Stimulated activated CD8-positive, alpha-beta memory T cell treated with anti-CD3 and anti-CD28 coated beads, Interleukin-7, amount 100 ng/mL, for 1 hour (primary cell): Measurements from ENCODE around the gene FGF12.
"Not testable (repeated sequence)": the region's sequence is repeated elsewhere in the genome, so short reads cannot be mapped to it uniquely, and the experiment has no call there.

Experiments
- DNase-seq, 2 donors: peaks; one replicate each; pipeline ENCODE4 v3.0.0-alpha.2; 2020; ENCODE audit warnings: low read depth in 2 of 2

FGF12 gene

GRCh38 chr3:192727032-192727847, at the start of gene FGF12:
FGF12 (minus strand) TSS chr3:192727541.
- no peak for DNase-seq

- not testable (repeated sequence) for DNase-seq
Observed at GRCh38 chr3:192774341-192774740, 47.0 kb upstream of the FGF12 start.

GRCh38 chr3:192772240-192772894, 45.0 kb upstream of the FGF12 start:
- no peak for DNase-seq

GRCh38 chr3:192758654-192759053, 31.3 kb upstream of the FGF12 start:
- DNase-seq = no peak

- no peak for DNase-seq
Observed at GRCh38 chr3:192751148-192751547, 23.8 kb upstream of the FGF12 start.

GRCh38 chr3:192750201-192750600, 22.9 kb upstream of the FGF12 start:
- DNase-seq = no peak

DNA sequence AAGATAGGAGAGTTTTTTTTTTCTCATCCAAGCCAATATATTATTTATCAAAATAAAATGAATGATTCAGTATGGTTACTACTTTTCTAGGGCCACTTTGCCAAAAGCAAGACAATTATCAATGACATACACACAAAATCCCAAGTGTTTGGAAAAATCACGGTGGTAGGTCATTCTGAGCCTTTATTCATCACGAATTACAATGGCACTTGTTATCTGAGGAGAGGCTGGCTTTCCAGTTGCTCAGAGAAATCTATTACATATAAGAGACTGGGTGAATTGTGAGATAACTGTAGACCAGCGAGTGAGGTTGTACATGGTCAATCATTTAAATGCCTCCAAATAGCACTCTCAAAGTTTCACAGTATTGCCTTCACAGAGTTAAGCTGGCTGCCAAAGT, 20.4 kb upstream of the FGF12 start:
- no peak for DNase-seq

- no peak for DNase-seq
Observed at GRCh38 chr3:192747145-192747544, 19.8 kb upstream of the FGF12 start.

- DNase-seq = no peak
Observed at GRCh38 chr3:192745150-192745549, 17.8 kb upstream of the FGF12 start.

DNA sequence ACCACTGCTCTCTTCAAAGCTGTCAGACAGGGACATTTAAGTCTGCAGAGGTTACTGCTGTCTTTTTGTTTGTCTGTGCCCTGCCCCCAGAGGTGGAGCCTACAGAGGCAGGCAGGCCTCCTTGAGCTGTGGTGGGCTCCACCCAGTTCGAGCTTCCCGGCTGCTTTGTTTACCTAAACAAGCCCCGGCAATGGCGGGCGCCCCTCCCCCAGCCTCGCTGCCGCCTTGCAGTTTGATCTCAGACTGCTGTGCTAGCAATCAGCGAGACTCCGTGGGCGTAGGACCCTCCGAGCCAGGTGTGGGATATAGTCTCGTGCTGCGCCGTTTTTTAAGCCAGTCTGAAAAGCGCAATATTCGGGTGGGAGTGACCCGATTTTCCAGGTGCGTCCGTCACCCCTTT, 17.3 kb upstream of the FGF12 start:
- not testable (repeated sequence) for DNase-seq

- DNase-seq = no peak
Observed at GRCh38 chr3:192737506-192737905, 10.2 kb upstream of the FGF12 start.

DNA sequence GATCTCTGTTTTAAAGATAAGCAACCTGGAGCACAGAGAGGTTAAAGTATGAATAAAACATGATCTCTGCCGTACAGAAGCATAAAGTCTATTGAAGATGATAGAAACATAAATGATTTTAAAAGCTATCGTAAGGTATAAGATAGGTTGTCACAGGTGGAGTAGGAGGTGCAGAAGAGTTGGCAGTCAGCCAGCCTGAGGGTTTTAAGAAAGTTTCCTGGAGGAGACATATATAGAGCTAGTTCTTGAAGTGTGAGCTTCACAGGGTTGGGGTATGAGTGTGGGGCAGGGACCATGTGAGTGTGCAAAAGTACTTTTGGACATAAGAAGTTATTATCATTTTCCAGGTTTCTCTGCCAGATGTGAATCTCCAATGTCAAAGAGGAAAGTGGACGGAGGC, 3.9 kb upstream of the FGF12 start:
- DNase-seq = no peak

DNA sequence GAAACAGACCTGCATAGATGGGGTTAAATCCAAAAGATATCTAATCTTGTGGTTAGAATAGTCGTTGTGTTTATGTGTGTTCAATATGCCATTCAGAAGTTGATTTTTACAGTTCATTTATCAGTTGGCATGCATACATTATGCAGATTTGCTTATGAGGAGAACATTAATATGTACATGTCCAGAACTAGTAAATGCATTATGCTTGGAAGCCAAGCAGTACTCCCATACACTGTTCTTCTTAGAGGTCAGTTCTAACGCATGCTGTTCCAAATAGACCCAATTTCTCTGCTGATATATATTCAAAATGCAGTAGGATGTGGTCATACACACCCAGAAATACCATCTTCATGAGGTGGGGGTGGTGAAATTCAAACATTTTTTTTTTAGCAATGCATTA, 956 bp downstream of the FGF12 start:
- no peak for DNase-seq

DNA sequence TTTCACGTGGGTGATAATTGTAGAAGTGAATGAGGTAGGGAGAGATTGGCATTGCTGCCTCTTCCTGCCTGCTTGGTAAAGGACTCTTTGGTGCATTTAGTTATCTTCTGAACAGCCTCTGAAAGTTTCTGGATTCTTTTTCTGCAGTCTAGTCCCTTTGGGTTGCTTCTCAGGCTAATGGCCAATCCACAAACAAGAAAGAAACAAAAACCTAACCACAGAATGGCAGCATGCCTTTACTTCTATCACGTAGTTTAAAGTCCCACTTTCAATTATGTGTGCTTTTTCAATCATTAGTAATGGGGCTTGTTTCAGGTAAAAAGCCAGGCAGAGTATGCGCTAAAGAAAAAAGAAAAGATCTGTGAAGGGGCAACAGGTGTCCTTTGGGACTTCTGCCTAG, 7.4 kb downstream of the FGF12 start:
- DNase-seq = no peak

- no peak for DNase-seq
Observed at GRCh38 chr3:192718156-192718555, 9.2 kb downstream of the FGF12 start.

GRCh38 chr3:192715126-192715525, 12.2 kb downstream of the FGF12 start:
- DNase-seq = no peak

GRCh38 chr3:192711126-192711525, 16.2 kb downstream of the FGF12 start:
- not testable (repeated sequence) for DNase-seq

GRCh38 chr3:192710366-192710765, 17.0 kb downstream of the FGF12 start:
- no peak for DNase-seq

- no peak for DNase-seq
Observed at GRCh38 chr3:192706272-192706671, 21.1 kb downstream of the FGF12 start.

- DNase-seq = no peak
Observed at GRCh38 chr3:192700885-192701284, 26.5 kb downstream of the FGF12 start.

DNA sequence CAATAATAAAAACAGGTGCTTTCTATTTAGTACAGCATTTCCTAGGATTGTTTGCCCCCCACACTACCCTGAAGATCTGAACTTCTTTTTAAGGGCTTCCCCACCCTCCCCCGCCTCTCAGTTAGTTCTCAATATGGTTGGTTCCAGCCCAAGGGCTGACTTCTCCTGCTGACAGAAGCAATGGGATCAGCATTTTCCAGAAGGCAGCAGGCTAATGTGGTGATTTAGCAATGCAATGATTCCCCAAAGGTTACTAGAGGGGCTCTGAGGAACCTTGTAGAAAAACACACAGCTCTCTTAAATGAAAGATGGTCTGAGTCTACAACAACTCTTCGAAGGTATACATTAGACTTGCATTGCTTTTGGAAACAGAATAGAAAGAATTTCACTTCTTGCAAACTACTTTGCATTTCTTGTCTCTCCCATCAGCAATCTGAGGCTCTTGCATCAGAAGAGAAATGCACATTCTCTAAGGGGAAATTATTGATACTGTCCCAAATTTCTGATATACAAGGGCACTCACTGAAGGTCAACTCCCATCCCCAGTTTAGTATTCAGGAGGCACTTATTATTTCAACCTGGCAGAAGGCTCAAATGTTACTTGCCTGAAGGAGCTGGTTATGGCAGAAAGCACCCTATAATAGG, 30.3 kb downstream of the FGF12 start:
- DNase-seq = no peak

DNA sequence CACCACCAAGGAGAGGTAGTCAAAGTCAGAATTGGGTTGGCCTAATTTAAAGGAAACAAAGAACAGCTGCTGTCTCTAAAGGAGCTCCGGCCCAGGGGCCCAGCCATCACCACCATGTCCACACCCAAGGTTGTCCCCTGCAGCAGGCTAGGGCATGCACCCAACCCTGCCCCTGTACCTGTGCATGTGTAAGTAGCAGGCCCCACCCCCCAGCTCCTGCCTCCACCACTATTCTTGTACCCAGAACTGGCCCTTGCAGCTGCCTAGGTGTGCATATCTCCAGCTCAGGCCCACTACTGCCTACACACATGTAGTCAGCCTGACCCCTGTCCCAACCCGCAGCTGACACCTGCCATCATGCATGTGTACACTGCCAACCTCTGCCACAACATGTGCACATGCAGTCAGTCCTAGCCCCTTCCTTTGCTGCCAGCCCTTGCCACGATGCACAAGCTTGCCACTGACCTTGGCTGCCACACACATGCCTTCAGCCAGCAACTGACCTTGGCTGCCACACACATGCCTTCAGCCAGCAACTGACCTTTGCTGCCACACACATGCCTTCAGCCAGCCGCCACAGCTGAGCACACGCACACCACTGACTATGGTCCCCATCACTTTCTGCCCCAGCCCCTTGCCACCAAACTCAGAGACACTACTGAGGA, 39.7 kb downstream of the FGF12 start:
- DNase-seq = no peak
